Right lung (tissue), 10 donors: Measurements from ENCODE around the gene CDYL2. TPM values are rescaled to one million over a fixed set of nuclear protein-coding genes. Genes with fewer than 3 reads are reported as not detected.
"Not testable (repeated sequence)": the region's sequence is repeated elsewhere in the genome, so short reads cannot be mapped to it uniquely, and the experiment has no call there.

Experiments
- DNase-seq, 2 donors: peaks; one replicate each; pipeline ENCODE4 v3.0.0-alpha.2; 2013
- long read RNA-seq, 8 donors: transcript quantifications; one replicate each; lab custom pipeline, GENCODE V29; 2026
- polyA plus RNA-seq, 5 donors: library from polyadenylated mRNA; unstranded; fragments of 120-200 nt; gene quantifications; one replicate each; pipeline versions ENCODE4 v1.2.1 to v1.2.3, GENCODE V29; 2013; ENCODE audit warnings: inconsistent platforms in 1 of 5, low replicate concordance in 1 of 5; ENCODE audit not compliant: insufficient read length in 5 of 5, insufficient read depth in 1 of 5

Gene CDYL2
- 1 to 10 TPM; 4.2 to 5.5 (median 4.6) TPM for polyA plus RNA-seq
- long read RNA-seq, donor 1, full-length matches to known transcripts = 3 of 3 reads
- long read RNA-seq, donor 1, partial matches to known transcripts = 0 of 3 reads
- long read RNA-seq, donor 1, other reads (novel, unspliced or antisense) = 0 of 3 reads
- long read RNA-seq, donor 2 = 0 reads
- long read RNA-seq, donor 3, full-length matches to known transcripts = 1 of 1 reads
- long read RNA-seq, donor 3, partial matches to known transcripts = 0 of 1 reads
- long read RNA-seq, donor 3, other reads (novel, unspliced or antisense) = 0 of 1 reads
- long read RNA-seq, donor 4 = 0 reads
- long read RNA-seq, donor 5 = 0 reads
- long read RNA-seq, donor 6, full-length matches to known transcripts = 2 of 2 reads
- long read RNA-seq, donor 6, partial matches to known transcripts = 0 of 2 reads
- long read RNA-seq, donor 6, other reads (novel, unspliced or antisense) = 0 of 2 reads
- long read RNA-seq, donor 7 = 0 reads
- long read RNA-seq, donor 8 = 0 reads

DNA sequence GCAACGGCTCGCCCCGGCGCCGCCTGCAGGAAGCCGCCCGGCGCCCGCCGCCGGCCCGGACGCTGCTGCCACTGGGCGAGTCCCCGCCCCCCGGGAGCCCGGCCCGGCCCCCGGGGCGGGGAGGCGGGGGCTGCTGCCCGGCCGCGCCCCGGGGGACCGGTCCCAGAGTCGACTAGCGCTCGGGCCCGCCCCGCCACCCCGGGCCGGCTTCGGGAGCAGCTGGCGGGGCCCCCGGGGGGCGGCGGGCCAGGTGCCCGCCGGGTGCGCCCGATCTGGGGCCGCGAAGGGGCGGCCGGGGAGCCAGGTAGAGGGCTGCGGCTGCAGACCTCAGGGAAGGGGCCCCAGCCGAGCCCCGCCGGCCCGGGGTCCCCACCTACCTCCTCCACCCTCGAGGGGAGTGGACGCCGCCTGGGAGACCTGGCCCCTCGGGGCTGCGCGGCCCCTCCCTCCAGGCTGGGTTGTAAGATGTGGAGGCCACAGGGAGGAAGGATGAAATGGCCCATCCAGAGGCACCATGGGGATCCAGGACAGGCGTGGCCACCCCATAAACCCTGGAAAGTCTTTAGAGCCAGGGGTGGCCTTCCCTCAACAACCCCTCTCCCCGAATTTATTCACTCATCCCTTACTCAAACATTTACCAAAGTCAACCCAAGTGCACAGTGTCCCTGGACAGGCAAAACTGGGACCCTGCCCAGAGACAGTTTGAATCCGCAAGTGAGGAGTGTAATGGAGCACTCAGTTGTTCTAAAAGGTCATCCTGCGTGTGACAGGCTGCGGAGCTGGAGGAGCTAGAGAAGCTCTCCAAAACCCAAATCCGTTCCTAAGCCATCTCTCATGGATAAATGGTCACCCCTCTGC is at the start of gene CDYL2:
TSS of gene CDYL2 (minus strand) at position 73 of the 858 bp plus-strand sequence. CDS start 425 bp downstream, outside the sequence.
- no peak for DNase-seq

- DNase-seq = no peak
Observed at GRCh38 chr16:80852261-80852872, 48.0 kb upstream of the CDYL2 start.

DNA sequence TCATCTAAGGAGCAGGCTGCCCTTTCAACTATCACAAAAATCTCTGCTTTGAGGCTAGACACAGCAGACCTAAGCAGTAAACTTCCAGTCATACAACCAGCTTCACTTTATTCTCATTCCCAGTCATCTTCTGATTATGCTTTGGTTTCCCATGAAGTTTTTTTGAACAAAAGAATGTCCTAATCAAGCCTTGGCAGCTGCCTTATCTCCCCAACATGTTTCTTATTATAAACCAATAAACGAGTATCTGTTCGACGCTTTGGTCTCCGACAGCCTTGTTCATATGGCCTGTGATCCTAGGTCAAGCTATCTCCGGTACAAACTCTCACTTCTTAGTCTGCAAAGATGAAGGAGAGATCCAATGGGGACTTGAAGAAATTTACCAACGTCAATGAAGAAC is 47.4 kb upstream of the CDYL2 start:
- DNase-seq = no peak

DNA sequence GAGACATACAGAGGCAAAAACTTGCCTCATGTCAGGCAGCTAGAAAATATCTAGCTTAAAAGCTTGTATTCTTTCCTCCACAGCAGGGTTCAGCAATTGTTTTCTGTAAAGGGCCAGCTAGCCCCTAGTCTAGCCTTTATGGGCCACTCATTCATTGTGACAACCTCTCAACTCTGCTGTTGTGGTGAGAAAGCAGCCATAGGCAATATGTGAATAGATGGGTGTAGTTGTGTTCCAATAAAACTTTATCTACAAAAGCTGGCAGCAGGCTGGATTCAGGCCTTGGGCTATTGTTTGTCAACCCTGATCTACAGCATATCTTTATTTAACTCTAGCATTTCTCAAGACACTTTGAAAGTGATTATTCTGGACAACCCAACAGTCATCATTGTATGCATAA is 46.4 kb upstream of the CDYL2 start:
- DNase-seq = no peak

- DNase-seq = no peak
Observed at GRCh38 chr16:80848862-80849261, 44.5 kb upstream of the CDYL2 start.

- DNase-seq = no peak
Observed at GRCh38 chr16:80846680-80847079, 42.3 kb upstream of the CDYL2 start.

- no peak for DNase-seq
Observed at GRCh38 chr16:80846275-80846674, 41.9 kb upstream of the CDYL2 start.

DNA sequence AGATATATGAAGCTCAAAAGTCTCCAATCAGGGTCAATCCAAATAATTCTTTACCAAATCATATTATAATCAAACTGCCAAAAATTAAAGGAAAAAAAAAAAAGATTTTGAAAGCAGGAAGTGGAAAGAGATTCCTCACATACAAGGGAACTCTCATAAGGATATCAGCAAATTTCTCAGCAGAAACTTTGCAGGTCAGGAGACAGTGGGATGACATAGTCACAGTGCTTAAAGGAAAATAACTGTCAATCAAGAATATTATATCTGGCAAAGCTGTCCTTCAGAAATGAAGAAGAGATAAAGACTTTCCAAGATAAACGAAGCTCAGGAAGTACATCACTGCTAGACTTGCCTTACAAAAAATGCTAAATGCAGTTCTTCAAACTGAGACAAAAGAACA is 40.0 kb upstream of the CDYL2 start:
- no peak for DNase-seq

DNA sequence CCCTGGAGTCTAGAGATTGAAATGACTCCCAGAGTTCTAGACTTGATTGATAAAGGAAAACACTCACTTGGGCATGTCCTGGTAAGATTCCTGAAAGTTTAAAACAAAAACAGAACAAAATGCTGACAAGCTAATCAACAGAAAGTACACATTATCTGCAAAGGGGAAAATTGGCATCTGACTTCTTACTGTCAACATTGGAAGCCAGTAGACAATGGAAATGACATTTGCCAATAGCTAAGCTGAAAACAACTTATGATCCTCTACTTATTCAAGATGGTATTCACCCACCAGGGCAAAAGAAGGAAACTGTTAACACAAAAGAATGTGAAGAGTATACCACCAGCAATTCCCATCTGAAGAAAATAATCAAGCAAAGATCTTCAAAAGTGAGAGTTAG is 36.8 kb upstream of the CDYL2 start:
- no peak for DNase-seq

GRCh38 chr16:80837533-80838147 is 33.2 kb upstream of the CDYL2 start:
- no peak for DNase-seq

DNA sequence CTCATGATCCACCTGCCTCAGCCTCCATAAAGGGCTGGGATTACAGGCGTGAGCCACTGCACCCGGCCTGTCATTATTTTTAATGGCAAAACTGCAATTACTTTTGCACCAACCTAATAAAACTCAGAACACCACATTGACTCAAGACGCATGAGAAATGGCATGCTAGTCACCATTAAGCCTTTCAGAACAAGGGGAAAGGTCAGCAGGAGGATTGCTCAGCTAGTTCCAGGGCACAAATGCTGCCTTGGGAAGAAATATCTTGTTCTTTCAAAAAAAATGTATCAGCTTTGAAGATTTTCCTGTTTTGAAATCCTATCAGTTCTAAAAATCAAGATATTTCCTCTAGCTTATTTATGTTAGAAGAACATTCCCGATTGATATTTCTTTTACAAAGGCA is 32.4 kb upstream of the CDYL2 start:
- DNase-seq = no peak

GRCh38 chr16:80836202-80836601 is 31.8 kb upstream of the CDYL2 start:
- DNase-seq = no peak

GRCh38 chr16:80831039-80831438 is 26.6 kb upstream of the CDYL2 start:
- DNase-seq = no peak

DNA sequence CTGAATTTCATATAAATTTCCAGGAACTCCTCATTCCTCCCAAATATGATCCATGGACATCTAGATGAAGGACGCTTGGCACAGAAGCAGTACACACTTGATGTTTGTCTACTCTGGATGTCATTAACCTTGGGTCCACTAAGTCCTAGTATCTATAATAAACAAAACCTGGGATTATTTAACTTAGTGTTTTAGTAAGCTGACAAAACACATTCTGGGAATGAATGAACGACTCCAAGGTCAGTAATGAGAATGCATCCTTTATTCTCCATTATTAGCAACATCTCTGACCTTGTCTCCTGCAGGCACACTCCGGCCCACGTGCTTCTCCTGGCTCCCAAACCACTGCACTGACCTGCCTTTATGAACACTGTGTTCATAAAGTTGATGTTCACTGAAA is 24.1 kb upstream of the CDYL2 start:
- DNase-seq = no peak

GRCh38 chr16:80827007-80827406 is 22.6 kb upstream of the CDYL2 start:
- DNase-seq = no peak

DNA sequence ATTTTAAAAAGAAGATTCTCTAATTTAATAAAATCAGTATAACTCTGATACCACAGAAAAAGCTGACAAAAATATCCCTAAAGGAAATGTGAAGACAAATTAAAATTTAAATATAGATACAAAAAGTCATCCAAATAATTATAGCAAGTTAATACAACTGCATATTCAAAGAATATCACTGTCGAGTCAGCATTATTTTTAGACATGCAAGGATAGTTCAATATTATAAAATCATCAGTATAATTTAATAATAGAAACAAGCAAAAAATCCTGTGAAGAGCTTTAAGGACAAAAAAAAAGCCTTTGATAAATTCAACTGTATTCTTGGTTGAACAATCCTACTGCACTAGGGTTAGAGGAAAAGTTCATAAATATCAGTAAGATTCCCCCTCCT is 21.0 kb upstream of the CDYL2 start:
- DNase-seq = no peak

DNA sequence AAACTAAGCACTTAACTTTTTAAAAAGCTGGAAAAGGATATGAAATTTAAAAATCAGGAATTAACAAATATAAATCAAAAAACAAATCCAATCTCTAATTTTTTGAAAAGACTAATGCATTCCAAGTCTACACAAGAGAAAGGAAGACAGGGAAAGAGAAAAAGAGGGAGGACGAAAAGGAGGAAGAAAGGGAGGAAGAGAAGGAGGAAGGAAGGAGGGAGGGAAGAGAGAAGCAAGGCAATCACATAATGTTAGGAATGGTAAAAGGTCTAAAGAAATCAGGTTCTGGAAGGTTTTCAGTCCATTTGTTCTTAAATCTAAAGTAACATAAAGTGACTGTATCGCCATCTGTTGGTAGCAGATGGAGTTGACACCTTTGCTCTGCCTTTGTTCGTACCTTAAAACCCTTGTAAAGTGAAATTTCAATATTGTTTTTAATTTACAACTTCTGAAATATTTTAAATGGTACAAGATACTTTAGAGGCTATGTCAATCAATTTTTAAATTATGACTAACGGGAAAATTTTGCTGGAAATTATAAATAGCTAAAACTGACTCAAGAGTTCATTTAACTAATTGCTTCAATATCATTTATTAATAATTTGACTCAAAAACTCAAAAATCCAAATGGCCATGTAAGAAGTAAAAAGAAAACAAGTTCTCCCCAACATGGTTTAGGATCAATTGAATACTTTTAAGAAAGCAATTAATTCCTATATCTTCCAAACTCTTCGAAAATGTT is 20.4 kb upstream of the CDYL2 start:
- DNase-seq = peak in 1 of 2 donors; percentile 41

- DNase-seq = no peak
Observed at GRCh38 chr16:80819988-80820387, 15.6 kb upstream of the CDYL2 start.

DNA sequence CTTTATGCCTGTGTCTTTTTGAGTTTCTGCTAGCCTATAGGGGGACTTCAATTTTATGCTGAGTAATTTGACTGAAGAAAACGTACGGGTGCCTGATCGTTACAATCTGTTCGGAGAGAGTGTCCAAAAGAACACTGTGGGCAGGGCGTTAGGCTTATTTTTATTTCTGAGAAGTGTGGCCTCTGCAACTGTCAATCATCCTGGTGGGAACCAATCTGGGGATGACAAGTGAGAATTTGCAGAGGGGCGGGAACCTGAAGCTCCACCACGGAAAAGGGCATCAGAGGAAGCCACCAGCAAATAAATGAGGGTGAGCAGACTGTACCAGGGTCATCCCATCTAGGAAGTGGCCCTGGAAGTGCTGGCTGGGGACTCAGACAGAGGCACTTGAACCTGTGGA is 12.0 kb upstream of the CDYL2 start:
- DNase-seq = no peak

DNA sequence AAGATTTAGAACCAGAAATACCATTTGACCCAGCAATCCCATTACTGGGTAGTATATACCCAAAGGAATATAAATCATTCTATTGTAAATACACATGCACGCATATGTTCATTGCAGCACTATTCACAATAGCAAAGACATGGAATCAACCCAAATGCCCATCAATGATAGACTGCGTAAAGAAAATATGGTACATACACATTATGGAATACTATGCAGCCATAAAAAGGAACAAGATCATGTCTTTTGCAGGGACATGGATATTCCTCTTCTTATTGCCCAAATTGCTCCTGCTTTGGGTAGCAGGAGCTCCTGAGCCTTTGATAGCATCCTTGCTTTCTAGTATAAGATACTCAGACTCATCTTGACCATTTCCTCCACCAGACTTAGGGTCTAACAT is 10.9 kb upstream of the CDYL2 start:
- not testable (repeated sequence) for DNase-seq

DNA sequence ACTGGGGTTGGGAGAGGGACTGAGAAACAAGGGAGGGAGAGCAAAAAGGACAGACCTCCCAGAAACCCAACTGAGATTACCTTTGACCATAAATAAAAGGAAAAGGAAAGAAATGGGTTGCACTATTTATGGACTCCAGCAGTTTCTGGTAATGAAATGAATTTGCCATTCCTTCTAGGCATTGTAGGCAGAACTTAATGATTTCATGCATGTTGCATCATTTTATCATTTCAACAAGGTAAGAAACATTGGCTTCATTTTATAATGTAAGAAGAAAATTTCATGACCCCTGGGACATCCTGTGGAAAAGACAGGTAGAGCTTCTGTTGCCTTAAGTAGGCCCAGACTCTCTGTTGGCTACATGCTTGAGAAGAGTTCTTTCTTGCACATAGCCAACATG is 8.2 kb upstream of the CDYL2 start:
- no peak for DNase-seq
